Measurements from ENCODE around the gene GDPD4.

The GDPD4 gene

DNA sequence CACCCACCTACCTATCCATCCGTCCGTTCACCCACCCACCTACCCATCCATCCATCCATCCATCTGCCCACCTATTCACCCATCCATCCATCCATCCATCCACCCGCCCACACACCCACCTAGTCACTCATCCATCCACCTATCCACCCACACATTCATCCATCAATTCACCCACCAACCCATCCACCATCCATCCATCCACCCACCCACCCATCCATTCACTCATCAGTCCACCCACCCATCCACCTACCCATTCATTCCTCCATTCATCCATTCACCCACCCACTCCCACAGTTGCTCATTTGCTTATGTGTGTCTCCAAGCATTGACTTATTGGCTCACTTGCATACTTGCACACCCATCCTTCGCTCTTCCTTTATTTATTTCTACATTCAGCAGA, 123.3 kb downstream of the GDPD4 start:
- DNase-seq (ENCODE audit: extremely low read depth in 1 of 2, low read depth in 1 of 2), result no peak

DNA sequence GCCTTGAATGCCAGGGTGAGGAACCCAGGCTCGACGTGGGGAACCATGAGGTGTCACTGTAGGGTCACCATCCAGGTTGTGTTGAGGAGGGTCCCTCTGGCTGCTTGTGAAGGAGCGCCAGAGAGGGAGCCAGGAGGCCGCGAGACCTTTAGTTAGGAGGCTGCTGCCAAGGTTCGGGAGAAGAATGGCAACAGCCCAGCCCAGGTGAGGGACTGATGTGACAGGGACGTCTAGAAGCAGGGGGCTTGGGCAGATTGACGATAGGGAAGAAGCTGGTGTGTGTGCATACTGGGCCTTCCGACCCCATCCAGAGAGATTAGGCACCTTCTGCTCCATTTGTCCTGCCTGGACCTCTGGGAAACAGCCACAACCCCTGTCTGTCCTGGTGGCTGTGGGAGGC, 124.5 kb downstream of the GDPD4 start:
- DNase-seq (ENCODE audit: extremely low read depth in 1 of 2, low read depth in 1 of 2), result no peak

DNA sequence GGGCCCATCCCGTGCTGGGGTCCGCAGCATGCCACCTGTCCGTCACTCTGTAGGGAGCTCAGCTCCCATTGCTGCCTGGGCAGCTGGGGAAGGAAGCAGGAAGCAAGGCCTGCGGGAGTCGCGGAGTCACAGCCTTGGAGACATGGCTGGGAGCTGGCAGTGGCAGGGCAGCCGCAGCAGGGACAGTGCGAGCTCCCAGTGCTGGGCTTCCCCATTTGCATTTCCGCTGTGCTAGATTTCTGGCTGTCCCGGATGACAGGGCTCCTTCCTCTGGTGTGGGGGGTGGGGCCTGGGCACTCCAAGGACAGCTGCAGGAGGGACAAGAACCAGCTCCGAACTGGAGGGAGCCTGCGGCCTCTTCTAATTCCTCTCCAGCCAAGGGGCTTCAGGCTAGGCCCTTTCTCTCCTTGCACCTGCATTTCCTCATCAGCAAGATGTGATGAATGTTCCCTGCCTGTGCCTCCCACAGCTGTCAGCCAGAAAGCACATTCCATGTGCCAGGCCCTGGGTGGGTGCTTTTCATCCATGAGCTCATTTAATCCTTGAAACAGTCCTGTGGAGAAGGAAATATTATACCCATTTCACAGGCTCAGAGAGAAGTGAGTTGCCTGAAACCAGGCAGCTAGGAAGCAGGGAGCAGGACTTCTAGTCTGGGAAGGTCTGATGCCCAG, 125.5 kb downstream of the GDPD4 start:
- no peak for DNase-seq (ENCODE audit: extremely low read depth in 1 of 2, low read depth in 1 of 2)

DNA sequence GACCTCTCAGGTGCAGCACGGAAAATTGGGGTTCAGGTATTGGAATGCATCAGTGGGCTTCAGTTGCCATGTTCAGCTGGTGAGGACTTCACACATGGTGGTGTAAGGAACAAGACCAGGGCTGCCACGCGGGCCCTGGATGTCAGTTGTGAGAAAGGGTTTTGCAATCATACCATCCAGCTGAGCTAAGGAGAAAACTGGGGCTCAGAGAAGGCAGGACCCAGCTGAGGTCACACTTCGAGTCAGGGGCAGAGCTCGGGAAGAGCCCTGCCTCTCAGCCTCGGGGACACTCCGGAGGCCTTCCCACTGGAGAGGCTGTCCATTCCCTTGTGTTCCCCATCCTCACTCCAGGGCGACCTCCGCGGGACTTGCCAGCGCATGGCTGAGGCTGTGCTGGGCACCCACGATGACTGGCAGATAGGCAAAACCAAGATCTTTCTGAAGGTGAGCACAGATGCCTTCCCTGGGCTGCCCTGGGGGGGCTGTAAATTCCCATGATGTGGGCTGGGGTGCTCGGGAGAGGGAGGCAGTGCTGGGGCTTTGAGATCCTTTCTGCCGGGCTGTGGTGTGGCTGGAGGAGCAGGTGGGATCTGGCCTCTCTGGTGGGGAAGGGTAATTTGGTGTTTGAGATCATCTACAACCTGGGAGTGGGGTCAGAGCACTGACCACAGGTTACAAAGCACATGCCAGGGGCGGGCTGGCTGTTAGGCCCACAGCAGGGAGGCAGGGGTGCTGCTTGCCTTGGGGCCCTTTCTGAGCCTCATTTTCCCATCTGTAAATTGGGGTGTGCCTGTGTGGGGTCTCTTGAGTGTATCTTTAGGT, 126.3 kb downstream of the GDPD4 start:
- no peak for DNase-seq (ENCODE audit: extremely low read depth in 1 of 2, low read depth in 1 of 2)

DNA sequence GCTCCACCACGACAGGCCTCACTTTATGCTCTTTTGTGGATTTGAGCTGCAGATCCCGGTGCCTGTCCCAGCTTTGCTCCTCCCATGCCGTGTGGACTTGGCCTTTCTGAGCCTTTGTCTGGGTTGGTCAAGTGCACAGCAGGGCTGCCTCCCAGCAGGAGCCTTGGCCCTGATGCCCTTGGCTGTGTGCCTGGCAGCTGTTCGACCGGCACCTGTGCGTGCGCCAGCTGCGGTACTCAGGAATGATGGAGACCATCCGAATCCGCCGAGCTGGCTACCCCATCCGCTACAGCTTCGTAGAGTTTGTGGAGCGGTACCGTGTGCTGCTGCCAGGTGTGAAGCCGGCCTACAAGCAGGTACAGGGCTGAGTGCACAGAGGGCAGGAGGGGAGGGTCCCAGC, 126.9 kb downstream of the GDPD4 start:
- DNase-seq (ENCODE audit: extremely low read depth in 1 of 2, low read depth in 1 of 2), result no peak

DNA sequence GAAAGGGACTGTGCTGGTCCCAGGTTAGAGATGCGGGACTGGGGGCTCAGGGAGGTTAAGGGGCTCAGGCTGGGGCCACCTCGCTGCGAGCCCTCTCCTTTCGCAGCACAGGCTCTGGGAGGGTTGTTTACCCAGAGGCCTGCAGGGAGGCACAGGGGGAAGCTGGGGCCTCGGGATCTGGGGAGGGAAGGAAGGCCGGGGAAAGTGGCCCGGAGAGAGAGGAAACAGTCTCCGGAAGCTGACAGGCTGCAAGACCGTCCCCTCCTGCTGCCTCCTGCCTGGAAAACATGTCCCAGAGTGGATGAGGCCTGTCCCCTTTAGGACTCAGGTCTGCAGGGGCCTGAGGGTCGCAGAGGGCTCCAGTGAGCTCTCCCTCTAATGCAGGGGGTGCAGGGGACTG, 128.0 kb downstream of the GDPD4 start:
- DNase-seq (ENCODE audit: extremely low read depth in 1 of 2, low read depth in 1 of 2), result no peak

DNA sequence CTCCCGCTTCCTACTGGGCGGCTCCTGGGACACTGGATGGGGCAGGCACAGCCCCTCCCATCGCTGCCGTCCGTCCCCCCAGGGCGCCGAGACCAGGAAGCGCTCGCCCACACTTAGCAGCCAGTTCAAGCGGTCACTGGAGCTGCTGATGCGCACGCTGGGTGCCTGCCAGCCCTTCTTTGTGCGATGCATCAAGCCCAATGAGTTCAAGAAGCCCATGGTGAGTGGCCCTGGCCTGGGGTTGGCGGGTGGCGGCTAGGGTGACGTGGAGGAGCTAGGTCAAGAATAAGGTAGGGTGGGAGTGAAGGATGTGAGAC, 128.9 kb downstream of the GDPD4 start:
- DNase-seq (ENCODE audit: extremely low read depth in 1 of 2, low read depth in 1 of 2), result no peak

DNA sequence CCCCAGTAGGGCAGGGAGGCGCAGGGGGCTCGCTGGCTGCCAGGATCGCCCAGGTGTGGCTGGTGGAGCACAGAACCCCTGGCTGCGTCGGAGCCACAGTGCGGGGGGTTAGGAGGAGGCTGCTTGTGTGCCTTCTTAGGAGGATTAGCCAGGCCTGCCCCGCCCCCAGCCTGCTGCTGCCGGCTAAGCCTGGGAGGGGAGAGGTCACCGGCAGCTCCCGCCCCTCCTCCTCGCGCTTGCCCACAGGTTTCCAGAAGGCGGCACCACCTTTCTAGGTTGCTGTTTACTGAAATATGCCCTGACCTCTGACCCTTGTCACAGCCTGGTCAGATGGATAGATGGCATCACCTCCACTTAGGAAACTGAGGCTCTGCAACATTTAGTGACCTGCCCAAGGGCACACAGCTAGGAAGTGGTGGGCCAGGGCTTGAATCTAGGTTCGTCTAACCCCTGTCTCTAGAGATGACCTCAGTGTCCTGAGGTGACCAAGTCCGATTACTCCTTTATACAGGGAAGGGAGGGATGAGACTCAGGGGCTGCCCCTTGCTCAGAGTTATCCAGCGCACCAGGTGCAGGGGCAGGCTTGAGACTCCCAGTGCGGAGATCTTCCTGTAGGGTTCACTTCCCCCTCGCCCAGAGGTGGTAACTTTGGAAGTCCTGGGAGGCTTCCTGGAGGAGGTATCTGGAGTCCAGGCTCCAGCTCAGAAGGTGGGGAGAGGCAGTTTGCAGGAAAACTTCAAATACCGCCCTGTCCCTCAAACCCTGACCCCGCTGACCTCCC, 129.4 kb downstream of the GDPD4 start:
- no peak for DNase-seq (ENCODE audit: extremely low read depth in 1 of 2, low read depth in 1 of 2)

DNA sequence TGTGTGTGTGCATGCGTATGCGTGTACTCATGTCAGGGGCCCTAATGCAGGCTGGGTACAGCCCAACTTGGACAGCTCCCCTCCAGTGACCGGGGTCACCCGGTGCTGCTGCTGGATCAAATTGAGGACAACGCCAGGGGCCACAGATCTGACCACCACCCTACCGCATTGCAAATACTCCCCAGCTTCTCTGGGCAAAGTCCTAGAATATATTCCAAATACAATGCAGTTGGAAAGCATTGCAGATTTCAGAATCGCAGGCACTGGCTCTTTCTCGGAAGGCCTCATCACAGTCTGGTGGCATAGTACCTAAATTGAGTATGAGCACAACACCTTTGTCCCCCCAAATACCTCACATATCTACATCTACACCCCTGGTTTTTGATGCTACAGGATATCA, 130.2 kb downstream of the GDPD4 start:
- DNase-seq (ENCODE audit: extremely low read depth in 1 of 2, low read depth in 1 of 2), result no peak

DNA sequence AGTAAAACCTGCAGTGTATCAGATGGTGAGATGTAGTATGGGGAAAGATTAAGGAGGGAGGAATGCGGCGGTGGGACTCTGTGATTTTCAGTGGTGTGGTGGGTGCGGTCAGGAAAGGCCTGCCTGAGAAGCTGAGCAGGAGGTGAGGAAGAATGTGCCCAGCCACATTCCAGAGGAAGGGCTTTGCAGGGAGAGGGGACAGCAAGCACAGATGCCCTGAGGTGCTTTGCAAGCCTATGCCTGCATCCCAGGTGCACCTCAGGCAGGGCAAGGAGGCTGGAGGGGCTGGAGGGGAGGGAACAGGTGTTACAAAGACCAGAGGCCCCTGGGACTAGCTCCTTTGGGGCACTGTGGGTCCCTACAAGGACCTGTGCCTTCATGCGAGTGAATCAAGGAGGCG, 131.4 kb downstream of the GDPD4 start:
- DNase-seq (ENCODE audit: extremely low read depth in 1 of 2, low read depth in 1 of 2), result no peak

DNA sequence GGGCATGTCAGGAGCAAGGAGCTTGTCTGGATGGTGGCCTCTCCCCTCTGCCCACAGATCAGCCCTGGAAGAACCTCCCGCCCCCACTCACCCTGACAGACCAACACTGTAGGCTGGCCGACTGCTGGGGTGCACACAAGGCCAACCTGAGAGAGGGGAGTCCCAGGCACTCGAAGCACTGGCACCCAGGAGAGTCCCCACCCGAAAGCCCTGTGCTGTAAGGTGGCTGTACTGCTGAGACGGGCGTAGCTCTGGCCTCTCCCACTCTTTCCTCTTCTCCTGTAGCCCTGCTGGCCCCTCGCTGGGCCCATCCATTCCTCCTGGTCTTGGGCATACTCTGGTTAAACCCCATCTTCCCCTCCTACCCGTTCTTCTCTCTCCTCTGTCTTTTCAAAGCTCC, 133.7 kb downstream of the GDPD4 start:
- no peak for DNase-seq (ENCODE audit: extremely low read depth in 1 of 2, low read depth in 1 of 2)

DNA sequence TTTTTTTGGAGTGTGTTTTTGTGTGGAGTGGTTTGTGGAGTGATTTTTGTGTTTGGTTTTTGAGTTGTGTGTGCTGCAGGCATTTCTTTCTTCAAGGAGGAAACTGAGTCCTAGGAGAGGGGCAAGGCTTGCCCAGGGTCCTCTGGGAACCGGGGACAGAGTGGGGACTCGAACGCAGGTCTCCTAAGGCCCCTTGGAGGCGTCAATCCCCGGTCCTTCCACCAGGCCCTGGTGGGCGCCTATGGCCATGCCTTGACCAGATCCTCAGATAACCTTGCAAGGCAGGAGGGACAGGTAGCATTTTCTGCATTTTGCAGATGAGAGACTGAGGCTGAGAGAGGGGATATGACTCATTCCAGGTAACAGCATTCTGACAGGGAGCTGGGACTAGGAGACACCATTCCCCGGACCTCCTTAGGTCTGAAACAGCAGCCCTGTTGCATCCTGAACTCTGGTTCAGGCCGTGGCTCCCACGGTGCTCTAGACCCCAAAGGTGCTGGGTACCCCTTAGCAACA, 134.3 kb downstream of the GDPD4 start:
- DNase-seq (ENCODE audit: extremely low read depth in 1 of 2, low read depth in 1 of 2), result no peak
